ENCODE results near the gene MYOG. TPM values are rescaled to one million over a fixed set of nuclear protein-coding genes. Genes with fewer than 3 reads are reported as not detected.

MYOG gene
- polyA plus RNA-seq, 1 donor, result 0.18 TPM

GRCh38 chr1:203117611-203118575 lies 32.1 kb upstream of the MYOG start:
- DNase-seq, result peak; percentile 77

- DNase-seq, result no peak
These were observed 30.4 kb upstream of the MYOG start for GRCh38 chr1:203116091-203116820.

- no peak for DNase-seq
These were observed 28.4 kb upstream of the MYOG start for GRCh38 chr1:203114202-203114601.

DNA sequence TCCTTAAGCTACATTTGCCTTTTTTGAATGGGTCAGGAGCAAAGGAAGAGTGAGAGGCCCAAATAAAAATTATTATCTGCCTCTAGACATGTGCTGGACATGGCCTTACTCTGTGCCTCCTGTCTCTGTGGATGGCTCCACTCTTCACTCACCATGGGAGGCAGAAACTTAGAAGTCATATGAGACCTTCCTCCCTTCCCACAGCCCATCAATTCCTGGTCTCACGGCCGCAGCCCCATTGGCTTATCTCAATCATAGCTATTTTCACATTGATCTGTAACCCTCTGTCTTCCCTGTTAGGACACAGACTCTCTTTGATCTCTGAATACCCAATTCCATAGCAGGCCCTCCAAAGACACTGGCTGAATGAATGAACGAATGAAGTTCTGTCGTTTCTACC lies 27.5 kb upstream of the MYOG start:
- no peak for DNase-seq

- no peak for DNase-seq
These were observed 26.7 kb upstream of the MYOG start for GRCh38 chr1:203112475-203112874.

- no peak for DNase-seq
These were observed 19.1 kb upstream of the MYOG start for GRCh38 chr1:203104789-203105390.

DNA sequence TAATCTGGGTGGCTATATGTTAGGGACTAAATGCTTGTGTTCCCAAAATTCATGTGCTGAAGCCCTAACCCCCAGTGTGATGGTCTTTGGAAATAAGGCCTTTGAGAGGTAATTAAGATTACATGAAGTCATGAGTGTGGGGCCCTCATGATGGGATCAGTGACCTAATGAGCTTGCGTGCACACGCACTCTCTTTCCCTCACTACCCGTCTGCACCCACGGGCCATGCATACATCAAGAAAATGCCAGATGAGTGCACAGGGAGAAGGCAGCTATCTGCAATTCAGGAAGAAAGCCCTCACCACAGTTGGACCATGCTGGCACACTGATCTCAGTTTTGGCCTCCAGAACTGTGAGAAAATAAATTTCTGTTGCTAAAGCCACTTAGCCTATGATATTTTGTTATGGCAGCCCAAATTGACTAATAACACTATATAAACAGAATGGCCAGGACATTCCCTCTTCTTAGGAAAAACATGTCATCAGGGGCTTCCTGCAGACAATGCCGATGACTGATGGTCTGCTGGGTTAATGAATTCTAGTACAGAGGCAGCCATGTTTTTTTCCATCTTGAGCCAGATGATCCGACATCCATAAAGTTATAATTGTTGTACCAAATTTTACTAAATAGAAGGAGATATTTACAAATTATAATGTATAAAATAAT lies 18.1 kb upstream of the MYOG start:
- DNase-seq, result no peak

DNA sequence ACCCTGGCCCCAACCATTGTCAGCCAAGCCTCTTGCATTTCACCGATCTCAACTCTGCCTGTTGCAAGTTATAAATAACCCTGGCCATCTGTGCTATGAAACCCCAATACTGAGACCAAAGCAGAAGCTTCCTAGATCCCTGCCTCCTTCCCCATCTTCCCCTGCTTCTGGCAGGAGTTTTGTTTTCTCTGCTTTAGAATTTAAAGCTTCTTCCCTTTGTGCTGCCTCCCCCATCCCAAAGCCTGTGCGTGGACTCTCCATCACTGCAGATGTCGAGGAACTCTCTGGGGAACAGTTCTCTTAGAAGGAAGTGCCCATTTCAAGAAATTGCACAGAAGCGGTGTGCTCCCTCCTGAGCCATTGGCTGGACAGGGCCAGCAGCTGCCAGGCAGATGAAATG lies 17.4 kb upstream of the MYOG start:
- DNase-seq, result no peak

DNA sequence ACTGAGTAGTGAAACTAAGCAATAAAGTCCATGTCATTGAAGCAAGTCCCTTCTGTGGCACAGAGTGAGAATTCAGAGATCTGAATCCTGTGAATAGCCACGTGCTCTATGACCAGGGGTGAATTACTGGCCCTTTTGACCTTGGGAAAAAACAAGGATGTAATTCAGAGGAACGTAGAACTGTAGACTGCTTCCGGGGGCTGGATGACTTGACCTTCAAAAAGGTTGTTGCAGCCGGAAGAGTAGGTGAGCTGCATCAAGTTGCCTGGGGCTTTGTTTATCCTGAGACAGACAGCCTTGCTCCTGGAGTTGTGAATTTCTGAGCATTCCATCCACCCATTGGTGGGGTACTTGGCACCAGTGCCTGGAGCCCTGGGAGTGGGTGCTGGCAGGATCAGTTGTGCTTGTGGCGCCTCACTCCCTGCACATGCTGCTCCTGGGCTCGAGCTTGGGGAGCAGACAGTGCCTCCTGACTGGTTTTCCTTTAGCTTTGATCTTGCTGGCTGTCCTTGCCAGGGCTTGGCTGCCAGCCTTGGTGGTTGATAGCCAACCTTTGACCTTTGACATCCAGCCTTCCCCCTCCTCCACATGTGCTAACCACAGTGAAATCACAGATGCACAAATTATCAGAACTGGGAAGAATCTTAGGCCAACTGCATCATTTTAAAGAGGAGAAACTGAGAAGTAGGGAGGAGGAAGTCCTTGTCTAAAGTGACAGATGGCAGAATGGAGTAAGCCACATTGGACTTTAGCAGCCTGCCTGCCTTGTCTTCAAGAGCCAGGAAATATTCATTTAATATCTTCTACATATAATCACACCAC lies 16.2 kb upstream of the MYOG start:
- no peak for DNase-seq

- no peak for DNase-seq
These were observed 14.7 kb upstream of the MYOG start for GRCh38 chr1:203100516-203100869.

DNA sequence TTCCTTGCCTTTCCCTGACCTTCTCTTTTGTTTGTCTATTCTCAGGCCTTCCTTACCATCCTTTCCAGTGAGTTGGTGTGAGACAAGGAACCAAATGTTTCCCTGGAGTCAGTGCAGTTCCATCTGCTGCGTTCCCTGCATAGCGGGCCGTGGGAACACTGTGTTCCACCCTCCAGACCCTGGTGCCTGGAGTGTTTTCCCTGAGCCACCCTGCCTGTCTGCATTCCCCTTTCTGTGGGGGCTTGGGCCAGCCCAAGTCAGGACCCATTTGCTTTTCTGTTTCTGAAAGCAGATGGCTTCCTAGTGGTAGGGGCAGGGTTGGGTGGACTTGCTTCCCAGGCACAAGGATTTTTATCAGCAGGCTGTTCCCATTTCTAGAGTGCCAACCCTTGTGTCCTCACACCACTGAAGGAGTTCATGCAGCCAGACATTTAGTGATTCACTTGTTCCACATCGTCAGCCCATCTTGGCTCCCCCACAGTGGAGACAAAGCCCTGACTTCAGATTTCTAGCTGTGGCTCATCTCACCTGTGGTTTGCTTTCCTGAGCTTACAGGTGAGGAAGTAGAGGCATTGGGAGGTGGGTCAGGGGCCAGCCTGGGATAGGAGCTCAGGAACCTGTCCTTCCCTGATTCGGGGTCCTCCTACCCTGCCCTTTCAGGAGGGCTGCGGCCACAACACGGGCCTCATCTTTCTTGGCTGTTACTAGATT lies 14.1 kb upstream of the MYOG start:
- DNase-seq, result no peak

- DNase-seq, result no peak
These were observed 13.2 kb upstream of the MYOG start for GRCh38 chr1:203098914-203099520.

DNA sequence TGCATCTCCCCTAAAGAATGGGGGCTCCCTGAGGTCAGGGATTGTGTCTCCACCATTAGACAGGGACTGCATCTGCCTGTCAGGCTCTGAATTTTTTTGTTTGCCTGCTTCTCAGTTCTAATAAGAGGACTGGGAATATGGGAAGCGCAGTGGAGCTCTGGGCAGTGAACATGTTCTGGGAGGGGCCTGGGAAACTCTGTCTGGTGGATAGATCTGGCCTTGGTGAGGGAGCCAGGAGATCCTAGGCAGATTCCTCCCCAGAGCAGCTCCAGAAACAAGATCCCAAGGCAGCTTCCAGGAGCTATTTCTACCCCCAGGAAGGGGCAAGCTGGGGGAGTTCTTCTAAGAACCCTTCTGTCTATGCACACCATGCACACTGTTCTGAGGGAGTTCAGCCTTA lies 12.6 kb upstream of the MYOG start:
- no peak for DNase-seq

DNA sequence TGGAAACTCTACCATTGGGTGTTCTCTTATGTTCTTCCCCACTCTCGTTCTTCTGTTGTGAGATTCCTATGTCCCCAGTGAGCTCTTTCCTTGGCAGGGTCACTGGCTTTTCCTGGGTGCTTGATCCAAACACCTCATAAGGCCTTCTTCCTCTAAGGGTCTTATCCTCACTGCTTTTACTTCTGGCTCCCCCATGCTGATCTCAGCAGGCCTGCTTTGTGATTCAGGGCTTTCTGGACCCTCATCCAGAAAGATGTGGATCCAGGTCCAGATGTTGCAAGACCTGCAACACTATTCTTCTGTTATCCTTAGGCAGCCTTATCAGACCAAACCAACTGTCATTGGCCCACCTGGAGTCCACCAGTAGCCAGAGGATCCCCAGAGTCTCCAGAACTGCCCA lies 11.2 kb upstream of the MYOG start:
- DNase-seq, result no peak

DNA sequence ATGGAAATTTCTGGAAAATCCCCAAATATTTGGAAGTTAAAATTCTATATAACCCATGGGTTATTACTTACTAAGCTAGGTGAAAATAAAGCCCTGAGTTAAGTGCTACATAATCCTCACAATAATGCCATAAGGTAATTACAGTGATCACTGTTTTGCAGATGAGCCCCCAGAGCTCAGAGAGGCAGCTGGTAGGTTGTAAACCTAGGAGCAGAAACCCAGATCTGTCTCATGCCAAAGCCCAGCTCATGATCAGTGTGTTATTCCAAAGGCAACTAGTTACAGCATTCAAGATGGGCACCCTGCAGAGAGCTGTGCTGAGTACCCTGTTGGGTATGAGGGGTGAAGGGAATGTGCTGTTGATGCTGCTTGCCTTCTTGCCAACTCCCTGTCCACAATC lies 10.8 kb upstream of the MYOG start:
- DNase-seq, result no peak

- DNase-seq, result no peak
These were observed 9.4 kb upstream of the MYOG start for GRCh38 chr1:203095061-203095690.

GRCh38 chr1:203093754-203094410 lies 8.1 kb upstream of the MYOG start:
- no peak for DNase-seq

DNA sequence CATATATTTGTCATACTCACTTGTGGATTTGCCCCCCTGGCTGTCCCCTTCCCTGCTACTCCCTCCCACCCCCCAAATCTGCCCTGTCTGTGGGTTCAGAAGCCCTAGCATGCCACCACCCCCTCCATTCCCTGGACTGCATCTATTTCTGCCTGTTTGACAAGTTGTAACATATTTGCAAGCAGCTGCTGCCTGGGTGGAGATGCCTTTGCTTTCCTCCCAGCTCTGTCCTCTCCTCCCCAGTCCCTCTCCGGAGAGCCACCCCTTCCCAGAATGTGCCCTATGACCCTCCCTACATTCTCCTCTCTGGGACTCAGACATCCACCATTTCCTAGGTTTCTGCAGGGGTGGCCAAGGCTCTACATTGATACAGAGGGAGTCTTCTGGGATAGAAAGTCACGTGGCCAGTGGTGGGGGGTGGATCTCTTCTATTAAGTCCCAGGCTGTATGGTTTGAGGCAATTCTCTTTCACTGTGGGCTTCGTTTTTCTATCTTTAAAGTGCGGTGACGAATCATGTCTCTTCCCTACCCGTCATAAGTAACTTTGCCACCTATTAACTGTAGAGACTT lies 6.0 kb upstream of the MYOG start:
- no peak for DNase-seq

DNA sequence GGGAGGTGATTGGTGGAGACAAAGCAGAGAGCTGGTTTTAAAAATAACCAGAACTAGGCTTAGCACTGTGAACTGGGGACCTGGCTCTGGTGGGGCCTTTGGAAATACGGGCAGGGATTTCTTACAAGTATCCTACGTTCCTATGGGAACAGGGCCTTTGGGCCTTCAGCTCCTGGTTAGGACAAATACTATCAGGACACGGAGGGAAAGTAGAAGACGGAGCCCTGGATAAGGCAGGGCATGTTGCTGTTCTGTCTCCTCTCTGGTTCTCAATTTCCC lies 5.3 kb upstream of the MYOG start:
- DNase-seq, result no peak

All from left kidney (tissue), 2 donors.